ENCODE results near the gene CHST11. TPM values are rescaled to one million over a fixed set of nuclear protein-coding genes. Genes with fewer than 3 reads are reported as not detected.

The CHST11 gene
- total and polyA plus RNA-seq, 3 donors from 2014 or later: 5.1 to 36.9 (median 23.9) TPM

DNA sequence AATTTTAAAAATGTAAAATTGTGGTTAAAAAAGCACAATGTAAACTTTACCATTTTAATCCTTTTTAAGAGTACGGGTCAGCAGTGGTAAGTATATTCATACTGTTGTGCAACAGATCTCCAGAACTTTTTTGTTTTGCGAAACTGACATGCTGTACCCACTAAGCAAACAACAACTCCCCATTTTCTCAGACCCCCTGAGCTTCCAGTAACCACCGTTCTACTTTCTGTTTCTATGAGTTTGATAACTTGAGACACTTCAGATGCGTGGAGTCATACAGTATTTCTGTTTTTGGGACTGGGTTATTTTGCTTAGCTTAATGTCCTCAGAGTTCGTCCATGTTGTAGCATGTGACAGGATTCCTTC lies 38.0 kb downstream of the CHST11 start:
- peak overlapping the region; percentile 53 to 58 for H3K27ac ChIP-seq
- DNase-seq: no peak
- no peaks in the 10 kb centered on the region for H3K27me3 ChIP-seq
- H3K4me1 ChIP-seq: peaks cover 4% of the 10 kb centered on the region
- no peak overlapping the region for H3K4me3 ChIP-seq
- WGBS, 2 donors: 57 to 58% methylated on average over 5 of the region's 5 CpGs
- TF ChIP-seq, protein P1, sequence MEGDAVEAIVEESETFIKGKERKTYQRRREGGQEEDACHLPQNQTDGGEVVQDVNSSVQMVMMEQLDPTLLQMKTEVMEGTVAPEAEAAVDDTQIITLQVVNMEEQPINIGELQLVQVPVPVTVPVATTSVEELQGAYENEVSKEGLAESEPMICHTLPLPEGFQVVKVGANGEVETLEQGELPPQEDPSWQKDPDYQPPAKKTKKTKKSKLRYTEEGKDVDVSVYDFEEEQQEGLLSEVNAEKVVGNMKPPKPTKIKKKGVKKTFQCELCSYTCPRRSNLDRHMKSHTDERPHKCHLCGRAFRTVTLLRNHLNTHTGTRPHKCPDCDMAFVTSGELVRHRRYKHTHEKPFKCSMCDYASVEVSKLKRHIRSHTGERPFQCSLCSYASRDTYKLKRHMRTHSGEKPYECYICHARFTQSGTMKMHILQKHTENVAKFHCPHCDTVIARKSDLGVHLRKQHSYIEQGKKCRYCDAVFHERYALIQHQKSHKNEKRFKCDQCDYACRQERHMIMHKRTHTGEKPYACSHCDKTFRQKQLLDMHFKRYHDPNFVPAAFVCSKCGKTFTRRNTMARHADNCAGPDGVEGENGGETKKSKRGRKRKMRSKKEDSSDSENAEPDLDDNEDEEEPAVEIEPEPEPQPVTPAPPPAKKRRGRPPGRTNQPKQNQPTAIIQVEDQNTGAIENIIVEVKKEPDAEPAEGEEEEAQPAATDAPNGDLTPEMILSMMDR (IDR thresholded peaks at IDR 0.05): no peak
- no peak for TF ChIP-seq POLR2A (IDR thresholded peaks at IDR 0.05)
- intact Hi-C loops (cut with DNase I; ENCODE audit: low total_unique reads): no loop called here
- no peaks in the 10 kb centered on the region for H3K36me3 ChIP-seq (ENCODE audit: low read depth, missing control alignments)
- H3K9me3 ChIP-seq: no peaks in the 10 kb centered on the region

DNA sequence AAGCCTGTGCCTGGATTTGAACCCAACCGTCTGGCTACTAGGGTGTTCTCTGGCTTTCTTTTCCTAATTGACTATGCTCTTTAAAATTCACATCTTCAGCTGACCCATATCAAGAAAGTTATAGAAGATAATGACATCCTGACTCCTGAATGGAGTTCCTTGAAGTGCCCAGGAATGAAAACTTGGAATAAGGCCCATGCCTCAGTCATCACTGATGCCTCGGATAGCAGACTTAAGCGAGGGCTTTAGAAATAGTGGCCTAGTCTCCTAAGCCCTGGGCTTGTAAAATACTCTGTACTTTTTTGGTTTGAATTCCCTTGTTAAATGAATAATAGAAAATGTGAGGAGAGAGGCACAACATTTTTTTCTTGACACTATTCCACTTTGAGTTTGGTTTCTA lies 39.0 kb downstream of the CHST11 start:
- H3K4me1 ChIP-seq: peaks cover 4% of the 10 kb centered on the region
- no peak for DNase-seq
- peak overlapping the region in 1 of 2 donors; percentile 0 for H3K27ac ChIP-seq
- intact Hi-C loops (cut with DNase I; ENCODE audit: low total_unique reads): no loop called here
- H3K27me3 ChIP-seq: no peaks in the 10 kb centered on the region
- WGBS, 2 donors: 69 to 74% methylated on average over 3 of the region's 3 CpGs
- no peaks in the 10 kb centered on the region for H3K36me3 ChIP-seq (ENCODE audit: low read depth, missing control alignments)
- TF ChIP-seq, protein P1 (IDR thresholded peaks at IDR 0.05): no peak
- TF ChIP-seq POLR2A (IDR thresholded peaks at IDR 0.05): no peak
- H3K9me3 ChIP-seq: no peaks in the 10 kb centered on the region
- no peak overlapping the region for H3K4me3 ChIP-seq

DNA sequence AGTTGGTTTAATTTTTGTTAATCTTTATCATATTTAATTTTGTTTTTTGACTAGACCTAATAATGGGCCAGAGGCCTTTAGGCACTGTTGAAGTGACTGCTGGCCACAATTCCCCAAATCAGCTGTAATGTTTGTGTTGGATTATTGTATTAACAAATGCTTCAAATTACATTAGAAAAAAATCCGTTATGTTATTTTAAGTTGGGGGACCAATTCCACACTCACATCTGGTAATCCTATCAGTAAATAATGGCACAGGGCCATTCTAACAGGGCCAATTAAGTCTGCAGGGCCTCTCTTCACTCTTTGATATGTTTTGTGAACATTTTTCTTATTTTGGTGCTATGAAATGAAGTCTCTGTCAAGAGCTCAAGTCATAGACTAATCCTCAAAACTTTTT lies 39.6 kb downstream of the CHST11 start:
- DNase-seq: no peak
- Histone ChIP-seq H3K4me1 (peaks cover 4% of the 10 kb centered on the region), H3K27me3 (no peaks in the 10 kb centered on the region), H3K9me3 (no peaks in the 10 kb centered on the region), H3K36me3 (ENCODE audit: low read depth, missing control alignments) (no peaks in the 10 kb centered on the region), H3K27ac (peak overlapping the region in 1 of 2 donors; percentile 0), H3K4me3 (no peak overlapping the region)
- intact Hi-C loops (cut with DNase I; ENCODE audit: low total_unique reads): no loop called here
- WGBS, 2 donors: 29 to 53% methylated on average over 1 of the region's 1 CpG
- TF ChIP-seq, protein P1 (IDR thresholded peaks at IDR 0.05): no peak
- TF ChIP-seq POLR2A (IDR thresholded peaks at IDR 0.05): no peak

DNA sequence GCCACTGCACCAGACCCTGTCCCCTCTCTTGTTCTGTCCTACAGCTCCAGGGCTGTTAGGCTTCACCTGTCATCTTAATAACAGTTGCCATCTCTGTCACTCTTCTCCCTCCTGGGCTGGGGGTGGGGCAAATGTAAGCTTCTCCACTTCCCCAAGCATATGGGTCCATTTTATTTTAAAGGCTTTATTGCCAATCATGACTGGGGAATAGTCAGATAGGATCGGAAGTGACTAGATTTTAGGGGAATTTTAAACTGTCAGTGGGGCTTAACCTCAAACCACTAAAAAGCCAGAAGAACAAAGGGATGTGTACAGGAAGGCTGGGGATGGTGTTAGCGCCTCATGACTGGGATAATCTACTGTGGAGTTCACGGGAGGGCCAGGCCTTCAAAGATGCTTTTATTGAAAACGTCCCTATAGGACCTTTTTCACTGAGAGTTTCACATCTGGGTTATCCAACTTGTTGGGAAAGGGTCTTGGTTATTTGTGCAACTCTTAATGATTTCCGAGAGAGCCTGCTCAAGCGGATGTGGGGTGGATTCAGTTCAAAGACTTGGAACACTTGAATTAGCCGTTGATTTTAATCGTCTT lies 41.6 kb downstream of the CHST11 start:
- intact Hi-C loops (cut with DNase I; ENCODE audit: low total_unique reads): no loop called here
- TF ChIP-seq, protein P1 (IDR thresholded peaks at IDR 0.05): no peak
- no peak for TF ChIP-seq POLR2A (IDR thresholded peaks at IDR 0.05)
- WGBS, 2 donors: 89 to 92% methylated on average over 8 of the region's 8 CpGs
- Histone ChIP-seq H3K27me3 (no peaks in the 10 kb centered on the region), H3K27ac (no peak overlapping the region), H3K9me3 (no peaks in the 10 kb centered on the region), H3K4me3 (no peak overlapping the region), H3K36me3 (ENCODE audit: low read depth, missing control alignments) (no peaks in the 10 kb centered on the region), H3K4me1 (peaks cover 4% of the 10 kb centered on the region)
- no peak for DNase-seq

DNA sequence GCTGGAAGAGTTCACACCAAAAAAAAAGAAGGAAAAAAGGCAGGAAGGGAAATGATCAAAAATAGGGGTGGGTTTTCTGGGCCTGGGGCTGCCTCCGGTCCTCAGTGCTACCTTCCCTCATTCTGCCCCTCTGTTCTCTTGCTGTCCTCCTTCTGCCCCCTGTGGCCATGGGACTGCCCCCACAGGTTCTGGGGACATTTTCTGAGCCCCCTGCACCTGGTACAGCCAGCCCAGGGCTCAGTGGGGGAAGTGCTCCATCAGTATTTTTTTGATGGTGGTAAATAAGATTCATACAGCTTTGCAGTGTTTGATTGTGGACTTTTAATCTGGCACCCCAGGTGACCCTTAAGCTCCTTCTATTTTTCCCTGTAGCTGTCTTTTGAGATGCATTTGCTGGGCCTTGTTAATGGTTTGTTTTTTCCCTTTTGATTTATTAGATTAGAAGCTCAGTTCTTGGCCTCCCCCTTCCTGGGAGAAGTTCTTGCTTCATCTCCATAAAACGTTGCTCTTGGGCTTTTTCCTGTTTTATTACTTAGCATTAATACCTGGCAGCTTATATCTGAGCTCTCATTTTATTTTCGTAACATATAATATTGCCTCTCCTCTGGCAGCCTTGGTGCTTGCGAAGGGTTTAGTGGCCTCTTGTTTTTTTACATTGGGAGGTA lies 43.1 kb downstream of the CHST11 start:
- 76 to 80% methylated on average over 4 of the region's 4 CpGs for WGBS, 2 donors
- Histone ChIP-seq H3K9me3 (no peaks in the 10 kb centered on the region), H3K27ac (no peak overlapping the region), H3K4me1 (no peaks in the 10 kb centered on the region), H3K27me3 (no peaks in the 10 kb centered on the region), H3K4me3 (no peak overlapping the region), H3K36me3 (ENCODE audit: low read depth, missing control alignments) (no peaks in the 10 kb centered on the region)
- intact Hi-C loops (cut with DNase I; ENCODE audit: low total_unique reads): no loop called here
- DNase-seq: no peak
- TF ChIP-seq, protein P1 (IDR thresholded peaks at IDR 0.05): no peak
- TF ChIP-seq POLR2A (IDR thresholded peaks at IDR 0.05): no peak
